Nucleus accumbens (tissue), 56 donors: ENCODE data around the gene INTS15.
"Not testable (repeated sequence)": the region's sequence is repeated elsewhere in the genome, so short reads cannot be mapped to it uniquely, and the experiment has no call there.

Experiments
- DNase-seq, 56 donors: peaks; one replicate each; lab custom pipeline; 2025; lab: John Stamatoyannopoulos, UW

The INTS15 gene

DNA sequence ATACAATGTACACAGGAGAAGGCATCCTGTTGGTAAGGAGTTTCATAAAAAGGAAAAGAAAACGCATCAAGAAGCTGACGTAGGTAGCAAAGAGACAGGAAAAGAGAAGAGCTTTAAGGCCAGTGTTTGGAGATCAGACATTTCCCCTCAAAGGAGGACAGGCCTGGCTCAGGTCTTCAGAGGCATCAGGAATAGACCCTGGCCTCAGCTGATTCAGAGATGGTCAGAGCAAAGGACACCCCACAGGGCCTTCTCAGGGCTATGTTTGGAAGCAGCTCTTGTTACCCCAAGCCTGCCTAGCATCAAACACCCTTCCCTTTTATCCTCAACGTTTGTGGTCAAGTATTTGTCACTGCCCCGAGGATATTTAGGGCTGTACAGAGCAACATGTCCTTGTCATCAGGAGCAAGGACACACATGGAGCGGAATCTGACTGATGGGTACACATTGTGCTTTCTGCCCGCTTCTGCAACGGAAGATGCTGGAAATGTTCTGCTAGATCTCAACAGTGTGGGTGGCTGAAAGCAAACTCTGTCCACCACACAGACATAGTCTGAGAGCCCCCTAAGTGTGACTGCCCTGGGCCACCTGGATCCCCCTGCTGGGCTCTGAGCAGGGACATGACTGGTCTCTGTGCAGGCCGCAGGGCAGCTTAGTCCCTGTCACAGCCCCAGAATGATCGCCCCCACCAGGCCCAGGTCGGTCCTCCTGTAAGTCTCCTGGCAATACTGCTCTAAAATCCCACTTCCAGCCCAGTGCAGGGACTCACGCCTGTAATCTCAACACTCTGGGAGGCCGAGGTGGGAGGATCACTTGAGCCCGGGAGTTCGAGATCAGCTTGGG is 13.6 kb upstream of the INTS15 start:
- DNase-seq = no peak

DNA sequence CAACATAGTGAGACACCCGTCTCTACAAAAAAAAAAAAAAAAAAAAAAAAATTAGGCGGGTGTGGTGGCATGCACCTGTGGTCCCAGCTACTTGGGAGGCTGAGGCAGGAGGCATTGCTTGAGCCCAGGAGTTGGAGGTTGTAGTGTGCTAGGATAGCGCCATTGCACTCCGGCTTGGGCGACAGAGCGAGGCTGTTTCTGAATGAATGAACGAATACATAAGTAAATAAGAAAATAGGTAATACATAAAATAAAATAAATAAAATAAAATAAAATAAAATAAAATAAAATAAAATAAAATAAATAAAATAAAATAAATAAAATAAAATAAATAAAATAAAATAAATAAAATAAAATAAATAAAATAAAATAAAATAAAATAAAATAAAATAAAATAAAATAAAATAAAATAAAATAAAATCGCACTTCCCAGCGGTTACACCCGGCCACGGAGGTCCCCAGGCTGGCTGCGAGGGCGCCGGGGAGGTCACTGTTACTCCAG is 12.9 kb upstream of the INTS15 start:
- peak in 2 of 56 donors; percentile 16 to 22 for DNase-seq

DNA sequence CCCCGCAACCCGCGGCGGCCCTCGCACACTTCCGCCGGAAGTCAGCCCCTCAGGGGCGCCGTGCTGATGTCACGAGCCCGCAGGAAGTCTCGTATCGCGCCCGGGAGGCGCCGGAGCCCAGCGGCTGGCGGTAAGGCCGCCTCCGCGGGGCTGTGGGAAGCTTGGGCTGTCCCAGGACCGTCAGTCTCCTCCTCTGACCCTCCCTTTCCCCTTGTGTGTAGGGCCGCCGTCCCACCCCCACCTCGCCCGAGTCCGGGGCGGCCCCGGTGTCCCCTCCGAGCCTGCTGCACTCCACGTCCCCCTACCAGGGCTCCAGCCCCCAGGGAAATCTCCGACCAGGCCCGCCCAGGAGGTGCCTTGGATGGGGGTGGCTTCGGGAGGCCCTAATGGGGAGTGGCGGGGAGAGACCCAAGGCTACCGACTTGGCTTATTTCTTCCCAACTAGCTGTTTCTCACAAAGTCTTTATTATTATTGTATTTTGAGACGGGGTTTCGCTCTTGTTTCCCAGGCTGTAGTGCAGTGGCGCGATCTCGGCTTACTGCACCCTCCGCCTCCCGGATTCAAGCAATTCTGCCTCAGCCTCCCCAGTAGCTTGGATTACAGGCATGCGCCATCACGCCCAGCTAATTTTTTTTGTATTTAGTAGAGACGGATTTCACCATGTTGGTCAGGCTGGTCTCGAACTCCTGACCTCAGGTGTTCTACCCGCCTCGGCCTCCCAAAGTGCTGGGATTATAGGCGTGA is 12.3 kb upstream of the INTS15 start, which contains the start of gene ZDHHC4:
Gene ZDHHC4, plus strand, starts transcription at position 86 of the 745 bp plus-strand sequence. CDS start 3,108 bp downstream, outside the sequence.
- DNase-seq = peak in 55 of 56 donors; percentile 21 to 92 (median 72)

DNA sequence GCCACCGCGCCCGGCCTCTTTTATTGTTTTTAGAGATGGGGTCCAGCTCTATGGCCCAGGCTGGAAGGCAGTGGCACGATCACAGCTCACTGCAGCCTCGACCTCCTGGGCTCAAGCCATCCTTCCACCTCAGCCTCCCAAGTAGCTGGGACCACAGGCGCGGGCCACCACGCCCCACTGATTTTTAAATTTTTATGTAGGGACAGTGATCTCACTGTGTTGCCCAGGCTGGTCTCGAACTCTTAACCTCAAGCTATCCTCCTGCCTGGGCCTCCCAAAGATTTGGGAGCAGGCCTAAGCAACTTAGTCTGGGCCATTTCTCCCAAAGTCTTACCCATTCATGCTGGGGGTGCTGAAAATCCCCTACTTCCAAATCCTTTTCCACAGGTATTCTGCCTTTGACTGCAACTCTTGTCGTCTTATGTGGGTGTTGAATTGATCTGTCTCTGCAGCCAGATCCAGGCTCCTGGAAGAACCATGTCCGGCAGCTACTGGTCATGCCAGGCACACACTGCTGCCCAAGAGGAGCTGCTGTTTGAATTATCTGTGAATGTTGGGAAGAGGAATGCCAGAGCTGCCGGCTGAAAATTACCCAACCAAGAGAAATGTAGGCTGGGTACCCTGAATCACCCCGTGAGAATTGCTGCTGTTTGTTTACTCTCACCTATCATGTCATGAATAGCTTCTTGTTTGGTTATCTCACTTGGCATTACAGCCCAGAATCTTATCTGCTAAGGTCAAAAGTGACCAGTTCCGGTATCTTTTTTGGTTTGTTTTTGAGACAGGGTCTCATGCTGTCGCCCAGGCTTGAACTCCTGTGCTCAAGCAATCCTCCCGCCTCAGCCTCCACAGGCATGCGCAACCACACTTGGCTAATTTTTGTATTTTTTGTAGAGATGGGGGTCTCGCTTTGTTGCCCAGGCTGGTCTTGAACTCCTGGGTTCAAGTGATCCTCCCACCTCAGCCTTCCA is 11.4 kb upstream of the INTS15 start:
- no peak for DNase-seq

DNA sequence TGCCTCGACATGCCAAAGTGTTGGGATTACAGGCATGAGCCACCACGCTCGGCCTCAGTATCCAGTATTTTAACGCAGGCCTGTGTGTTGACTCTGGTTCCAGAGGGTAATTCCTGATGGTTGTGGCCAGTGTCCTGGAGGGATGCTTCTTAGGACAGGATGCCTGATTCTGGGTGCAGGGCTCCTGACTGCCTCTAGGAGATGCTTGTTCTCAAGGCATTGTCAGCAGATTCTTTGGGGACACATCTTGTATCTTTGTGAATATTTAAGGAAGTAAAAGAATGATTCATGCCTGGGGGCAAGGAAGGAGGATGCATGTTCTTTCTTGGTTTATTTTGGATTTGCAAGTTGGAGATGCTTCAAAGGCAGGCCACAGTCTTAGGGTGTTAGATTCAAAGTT is 10.4 kb upstream of the INTS15 start:
- peak in 2 of 56 donors; percentile 1 to 9 for DNase-seq

DNA sequence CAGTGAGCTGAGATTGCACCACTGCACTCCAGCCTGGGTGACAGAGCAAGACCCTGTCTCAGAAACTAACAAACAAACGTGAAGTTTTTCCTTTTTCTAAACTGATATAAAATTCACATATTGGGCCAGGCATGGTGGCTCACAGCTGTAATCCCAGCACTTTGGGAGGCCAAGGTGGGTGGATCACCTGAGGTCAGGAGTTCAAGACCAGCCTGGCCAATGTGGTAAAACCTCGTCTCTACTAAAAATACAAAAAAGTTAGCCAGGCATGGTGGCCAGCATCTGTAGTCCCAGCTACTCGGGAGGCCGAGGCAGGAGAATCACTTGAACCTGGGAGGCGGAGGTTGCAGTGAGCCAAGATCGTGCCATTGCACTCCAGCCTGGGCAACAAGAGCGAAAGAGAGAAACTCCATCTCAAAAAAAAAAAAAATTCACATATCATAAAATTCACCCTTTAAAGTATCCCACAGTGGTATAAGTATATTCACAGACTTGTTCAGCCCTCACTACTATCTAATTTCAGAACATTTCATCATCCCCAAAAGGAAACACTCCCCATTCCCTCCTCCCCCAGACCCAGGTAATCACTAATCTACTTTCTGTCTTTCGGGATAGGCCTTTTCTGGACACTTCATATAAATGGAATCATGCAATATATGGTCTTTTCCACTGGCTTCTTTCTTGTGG is 3.9 kb upstream of the INTS15 start:
- DNase-seq = not testable (repeated sequence)

DNA sequence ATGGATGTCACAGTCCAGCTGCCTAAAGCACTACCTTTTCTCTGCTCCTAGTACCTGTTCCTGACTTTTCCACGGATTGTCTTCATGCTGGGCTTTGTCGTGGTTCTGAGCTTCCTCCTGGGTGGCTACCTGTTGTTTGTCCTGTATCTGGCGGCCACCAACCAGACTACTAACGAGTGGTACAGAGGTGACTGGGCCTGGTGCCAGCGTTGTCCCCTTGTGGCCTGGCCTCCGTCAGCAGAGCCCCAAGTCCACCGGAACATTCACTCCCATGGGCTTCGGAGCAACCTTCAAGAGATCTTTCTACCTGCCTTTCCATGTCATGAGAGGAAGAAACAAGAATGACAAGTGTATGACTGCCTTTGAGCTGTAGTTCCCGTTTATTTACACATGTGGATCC is 1.3 kb upstream of the INTS15 start:
- DNase-seq = no peak

DNA sequence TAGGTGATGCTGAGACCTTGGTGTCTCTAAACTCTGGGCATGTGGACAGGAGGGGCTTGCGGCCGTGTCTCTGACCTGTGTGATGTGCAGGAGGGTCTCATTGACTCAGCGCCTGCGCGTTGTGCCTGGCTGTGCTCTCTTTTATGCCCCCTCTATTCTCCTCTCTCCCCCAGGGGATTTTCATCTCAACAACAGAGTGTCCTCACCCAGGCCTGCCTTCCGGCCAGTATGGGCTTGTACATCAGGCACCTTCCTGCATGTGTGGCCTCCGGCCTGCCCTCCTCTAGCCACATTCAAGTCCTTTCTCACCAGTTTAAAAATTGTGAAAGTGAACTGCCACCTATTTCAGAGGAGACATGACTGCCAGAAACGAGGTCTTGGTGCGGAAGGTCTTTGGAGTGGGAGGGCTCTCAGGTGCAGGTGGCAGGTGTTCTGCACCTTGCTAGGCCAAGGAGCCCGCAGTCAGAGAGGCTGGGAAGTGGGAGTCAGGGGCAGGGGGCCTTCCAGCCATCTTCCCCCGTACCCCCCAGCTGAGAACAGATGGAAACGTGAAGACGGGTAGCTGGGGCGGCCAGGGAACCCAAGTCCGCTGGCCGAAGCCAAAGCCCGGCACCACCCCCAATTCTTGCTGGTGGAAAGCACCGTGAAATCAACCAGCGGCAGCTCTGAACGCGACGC is 531 bp upstream of the INTS15 start:
- peak in 5 of 56 donors; percentile 41 to 62 (median 51) for DNase-seq

DNA sequence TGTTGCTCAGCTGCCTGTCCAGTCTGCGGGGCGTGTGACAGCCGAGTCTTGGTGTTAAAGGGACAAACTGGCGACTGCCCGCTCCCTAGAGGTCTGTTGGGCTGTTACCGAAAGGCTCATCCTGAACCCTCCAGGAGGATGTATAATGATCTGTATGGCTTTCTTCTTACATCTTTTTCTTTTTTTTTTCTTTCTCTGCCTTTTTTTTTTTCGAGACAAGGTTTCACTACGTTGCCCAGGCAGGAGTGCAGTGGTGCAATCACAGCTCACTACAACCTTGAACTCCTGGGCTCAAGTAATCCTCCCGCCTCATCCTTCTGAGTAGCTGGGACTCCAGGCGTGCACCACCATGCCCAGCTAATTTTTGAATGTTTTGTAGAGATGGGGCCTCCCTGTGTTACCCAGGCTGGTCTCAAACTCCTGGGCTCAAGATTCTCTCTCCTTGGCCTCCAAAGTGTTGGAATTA is 857 bp downstream of the INTS15 start:
- no peak for DNase-seq

DNA sequence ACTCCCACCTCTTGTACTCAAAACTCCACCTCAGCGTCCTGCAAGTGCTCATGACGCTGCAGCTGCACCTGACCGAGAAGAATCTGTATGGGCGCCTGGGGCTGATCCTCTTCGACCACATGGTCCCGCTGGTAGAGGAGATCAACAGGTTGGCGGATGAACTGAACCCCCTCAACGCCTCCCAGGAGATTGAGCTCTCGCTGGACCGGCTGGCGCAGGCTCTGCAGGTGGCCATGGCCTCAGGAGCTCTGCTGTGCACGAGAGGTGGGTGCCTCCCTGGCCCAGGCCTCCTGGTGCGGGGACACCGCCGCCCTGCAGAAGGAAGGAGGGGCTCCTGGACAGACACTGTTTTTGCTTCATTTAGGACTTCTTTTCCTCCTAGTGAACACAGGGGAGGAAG is 10.3 kb downstream of the INTS15 start:
- no peak for DNase-seq

DNA sequence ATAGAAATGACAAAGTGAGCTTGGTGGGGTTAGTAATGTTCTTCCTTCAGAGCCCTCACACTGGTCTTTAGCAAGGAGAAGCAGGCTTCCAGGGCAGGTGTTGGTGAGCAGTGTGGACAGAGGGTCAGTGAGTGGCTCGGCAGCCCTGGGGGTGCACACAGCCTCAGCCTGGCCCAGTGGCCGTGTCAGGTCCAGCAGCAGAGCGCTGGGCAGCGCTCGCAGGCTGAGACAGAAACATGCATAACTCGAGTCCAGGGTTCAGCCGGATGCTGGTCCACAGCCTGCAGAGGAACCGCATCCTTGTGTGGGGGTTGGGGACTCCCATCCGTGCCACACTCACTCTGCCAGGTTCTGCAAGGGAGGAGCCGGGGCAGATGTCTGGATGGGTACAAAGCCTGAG is 14.6 kb downstream of the INTS15 start:
- DNase-seq = no peak

DNA sequence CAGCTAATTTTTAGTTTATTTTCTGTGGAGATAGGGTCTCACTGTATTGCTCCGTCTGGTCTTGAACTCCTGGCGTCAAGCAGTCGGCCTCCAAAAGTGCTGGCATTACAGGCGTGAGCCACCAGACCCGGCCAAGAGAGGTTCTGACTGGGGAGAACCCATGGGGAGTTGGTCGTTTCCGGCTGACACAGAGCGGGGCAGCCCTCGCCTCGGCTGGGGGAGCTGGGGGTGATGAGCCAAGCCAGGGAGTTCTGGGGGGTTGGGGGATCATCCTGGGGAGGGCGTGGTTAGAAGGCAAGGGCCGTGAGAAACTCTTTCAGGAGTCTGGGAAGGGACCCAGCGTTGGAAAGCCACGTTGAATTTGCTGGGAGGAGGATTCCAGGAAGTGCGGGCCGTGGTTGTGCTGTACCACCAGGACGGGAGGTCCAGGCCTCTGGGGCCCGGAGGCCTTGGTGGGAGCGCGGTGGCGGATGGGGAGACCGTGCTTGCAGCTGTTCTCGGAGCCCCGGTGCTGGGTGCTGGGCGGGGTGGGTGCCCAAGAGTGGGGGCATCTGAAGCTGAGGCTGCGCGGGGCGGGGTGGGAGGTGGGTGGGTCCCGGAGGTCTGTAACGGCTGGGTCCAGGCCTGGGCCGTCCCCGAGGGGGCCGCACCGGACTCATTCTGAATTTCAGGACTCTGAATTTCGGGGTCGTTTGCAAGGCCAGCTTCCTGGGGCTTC is 17.2 kb downstream of the INTS15 start:
- DNase-seq = no peak

DNA sequence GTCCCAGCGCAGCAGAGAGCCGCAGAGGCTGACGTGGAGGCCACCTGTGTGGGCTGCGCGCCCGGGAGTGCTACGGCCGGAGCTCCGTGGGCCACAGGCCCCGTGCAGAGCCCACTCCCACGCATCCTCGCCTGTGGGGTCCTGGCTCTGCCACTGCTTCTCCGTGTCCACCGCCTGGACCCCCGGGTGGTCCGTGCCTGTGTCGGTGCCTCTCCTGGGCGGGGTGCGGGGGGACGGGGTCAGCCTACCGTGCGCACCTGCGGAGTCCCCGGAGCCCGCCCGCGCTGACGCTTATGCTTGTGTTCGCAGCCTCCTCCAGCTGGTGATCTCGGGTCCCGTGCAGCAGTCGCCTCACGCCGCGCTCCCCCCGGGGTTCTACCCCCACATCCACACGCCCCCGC is 17.8 kb downstream of the INTS15 start:
- no peak for DNase-seq

DNA sequence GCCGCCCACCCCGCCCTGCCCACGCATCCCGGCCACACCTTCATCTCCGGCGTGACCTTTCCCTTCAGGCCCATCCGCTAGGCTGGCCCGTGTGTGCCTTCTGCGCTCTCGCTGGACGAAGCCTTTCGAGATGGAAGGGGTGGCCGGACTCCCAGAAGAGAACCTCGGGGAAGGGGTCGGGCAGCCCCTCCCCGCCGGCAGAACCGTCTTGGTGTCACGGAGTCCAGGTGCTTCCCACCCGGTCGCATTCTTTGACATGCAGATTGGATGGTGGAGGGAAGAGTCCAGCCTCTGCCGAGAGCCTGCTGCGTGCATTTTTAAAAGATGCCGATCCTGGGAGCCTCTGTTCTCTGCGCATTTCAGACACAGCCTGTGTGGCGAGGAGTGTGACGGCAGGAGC is 18.3 kb downstream of the INTS15 start:
- no peak for DNase-seq

DNA sequence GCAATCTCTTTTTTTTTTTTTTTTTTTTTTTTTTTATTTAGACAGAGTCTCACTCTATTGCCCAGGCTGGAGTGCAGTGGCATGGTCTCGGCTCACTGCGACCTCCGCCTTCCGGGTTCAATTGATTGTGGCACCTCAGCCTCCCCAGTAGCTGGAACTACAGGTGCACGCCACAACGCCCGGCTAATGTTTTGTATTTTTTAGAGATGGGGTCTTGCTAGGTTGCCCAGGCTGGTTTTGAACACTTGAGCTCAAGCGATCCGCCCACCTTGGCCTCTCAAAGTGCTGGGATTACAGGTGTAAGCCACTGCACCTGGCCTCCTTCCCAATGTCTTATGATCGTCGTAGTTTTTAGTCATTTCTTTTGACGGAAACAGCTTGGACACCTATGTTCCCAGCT is 19.0 kb downstream of the INTS15 start:
- DNase-seq = no peak

DNA sequence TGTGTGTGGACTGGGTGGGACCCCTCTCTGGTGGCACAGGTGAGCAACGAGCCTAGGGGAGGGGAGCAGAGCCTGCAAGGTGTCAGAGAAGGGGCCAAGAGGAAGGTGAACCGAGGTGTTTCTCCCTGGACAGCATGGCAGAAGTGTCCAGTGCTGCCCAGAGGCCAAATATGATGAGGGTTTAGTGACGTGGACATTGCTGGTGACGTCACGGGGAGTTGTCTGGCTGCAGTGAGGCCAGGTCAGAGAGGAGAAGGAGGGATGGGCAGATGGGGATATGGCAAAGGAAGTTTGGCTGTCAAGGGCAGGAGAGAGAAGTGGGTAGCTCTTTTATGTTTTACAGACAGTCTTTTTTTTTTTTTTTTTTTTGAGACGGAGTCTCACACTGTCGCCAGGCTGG is 23.0 kb downstream of the INTS15 start:
- DNase-seq = no peak

DNA sequence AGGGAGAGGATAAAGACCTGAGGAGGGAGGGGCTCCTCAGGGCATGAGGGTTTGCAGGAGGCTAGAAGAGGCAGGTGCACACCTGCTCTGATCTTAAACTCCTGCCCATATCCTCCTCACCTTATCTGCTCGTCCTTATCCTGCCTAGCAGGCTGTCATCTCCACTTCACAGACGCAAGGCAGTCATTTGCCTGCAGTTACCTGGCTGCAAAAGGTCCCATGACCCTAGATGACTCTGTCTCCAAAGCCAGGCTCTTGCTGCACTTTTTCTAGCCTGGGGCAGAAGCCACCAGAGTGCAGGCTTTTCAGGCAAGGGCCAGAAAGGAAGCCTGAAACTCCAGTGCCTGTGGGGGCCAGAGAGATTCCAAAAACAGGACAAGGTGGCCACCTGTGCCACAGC is 23.9 kb downstream of the INTS15 start:
- no peak for DNase-seq
